ENCODE measurements around the gene ANKS3. TPM values are rescaled to one million over a fixed set of nuclear protein-coding genes. Genes with fewer than 3 reads are reported as not detected.

The ANKS3 gene
- polyA plus RNA-seq, 1 of the 3 experiments (the other 2 are of a cell fraction) = 42.2 TPM

GRCh38 chr16:4668313-4668960, 65.6 kb downstream of the ANKS3 start:
- Histone ChIP-seq H3K9ac (no peak overlapping the region), H3K27me3 (ENCODE audit: insufficient read depth) (no peaks in the 10 kb centered on the region), H4K20me1 (ENCODE audit: insufficient read depth) (no peaks in the 10 kb centered on the region), H3K4me3 (ENCODE audit: low read depth in 2 of 2, low read length in 1 of 2) (no peak overlapping the region), H3K9me3 (no peaks in the 10 kb centered on the region), H3K4me1 (ENCODE audit: control insufficient read depth in 1 of 2, insufficient read depth in 2 of 2, low read depth in 1 of 2, low read length in 1 of 2) (no peaks in the 10 kb centered on the region), H3K36me3 (replicated peaks in 1 of 2; ENCODE audit: control insufficient read depth in 1 of 2, insufficient read depth in 2 of 2, low read length in 1 of 2) (peaks cover 15 to 31% of the 10 kb centered on the region in 2 experiments), H3K79me2 (ENCODE audit: insufficient read depth) (no peaks in the 10 kb centered on the region), H3K27ac (ENCODE audit: low read depth in 2 of 2, low read length in 1 of 2) (no peak overlapping the region), H2AFZ (ENCODE audit: low read depth) (no peak overlapping the region), H3F3A (replicated peaks; ENCODE audit: insufficient read depth) (no peaks in the 10 kb centered on the region), H3K9me2 (no peaks in the 10 kb centered on the region), H3K4me2 (no peak overlapping the region)
- WGBS (ENCODE audit: low lambda C conversion rate) = 96% methylated on average over 10 of the region's 10 CpGs
- DNase-seq = no peak
- CTCF ChIA-PET = interaction anchor here (1.2 to 1.4 kb wide), 2 partner anchors 18 to 287 kb away, joined by 3 read pairs; no protein-coding TSS in a partner anchor
- POLR2A ChIA-PET = no interaction called here
- TF ChIP-seq RCOR1 (IDR thresholded peaks at IDR 0.05; ENCODE audit: low read length) (no peak), RXRA (IDR thresholded peaks at IDR 0.05; ENCODE audit: borderline replicate concordance, low read depth) (no peak), ZBTB33 (IDR thresholded peaks at IDR 0.05; ENCODE audit: borderline replicate concordance, low read depth) (no peak), CHD2 (IDR thresholded peaks at IDR 0.05; ENCODE audit: low read length, partially characterized antibody) (no peak), FOXJ3 (CRISPR knock-in tag; IDR thresholded peaks at IDR 0.05) (no peak), USF1 (IDR thresholded peaks at IDR 0.05; ENCODE audit: borderline replicate concordance, low read depth) (no peak), IRF3 (IDR thresholded peaks at IDR 0.05; ENCODE audit: low read depth, low read length) (no peak), TEAD4 (IDR thresholded peaks at IDR 0.05; ENCODE audit: borderline replicate concordance, insufficient read depth) (no peak), MXI1 (IDR thresholded peaks at IDR 0.05; ENCODE audit: low read depth, low read length) (no peak), MAX (IDR thresholded peaks at IDR 0.05; ENCODE audit: low read depth) (no peak), REST (IDR thresholded peaks at IDR 0.05; ENCODE audit: low read depth, low read length) (no peak), FOSL2 (IDR thresholded peaks at IDR 0.05; ENCODE audit: borderline replicate concordance, low read depth) (no peak), RAD21 (IDR thresholded peaks at IDR 0.05; ENCODE audit: low read length) (no peak), FOXM1 (IDR thresholded peaks at IDR 0.05; ENCODE audit: low read depth) (no peak), EP300 (IDR thresholded peaks at IDR 0.05; ENCODE audit: borderline replicate concordance in 1 of 2, low read depth in 1 of 2, low read length in 1 of 2) (no peak), CTCF (IDR thresholded peaks at IDR 0.05) (no peak), JUND (IDR thresholded peaks at IDR 0.05) (no peak)
